Glutamatergic neuron (in vitro differentiated cells): ENCODE results near the gene GCDH. TPM values are rescaled to one million over a fixed set of nuclear protein-coding genes. Genes with fewer than 3 reads are reported as not detected.

Source experiments
- DNase-seq: peaks from one replicate; pipeline ENCODE4 v3.0.0; 2022
- H3K27ac Mint-ChIP-seq: one replicate; pipeline ENCODE4 v1.8.0; 2020; ENCODE audit warnings: mild to moderate bottlenecking, mixed read lengths, inconsistent platforms; ENCODE audit not compliant: unreplicated experiment
- H3K27me3 Mint-ChIP-seq: one replicate; pipeline ENCODE4 v1.8.0; 2020; ENCODE audit warnings: mild to moderate bottlenecking, moderate library complexity, mixed read lengths, inconsistent platforms; ENCODE audit not compliant: unreplicated experiment
- H3K36me3 Mint-ChIP-seq: one replicate; pipeline ENCODE4 v1.8.0; 2020; ENCODE audit warnings: mild to moderate bottlenecking, mixed read lengths, inconsistent platforms; ENCODE audit not compliant: unreplicated experiment
- H3K4me1 Mint-ChIP-seq: one replicate; pipeline ENCODE4 v1.8.0; 2020; ENCODE audit warnings: mild to moderate bottlenecking, low read depth, mixed read lengths, inconsistent platforms; ENCODE audit not compliant: unreplicated experiment
- H3K4me3 Mint-ChIP-seq: one replicate; pipeline ENCODE4 v1.8.0; 2020; ENCODE audit warnings: mild to moderate bottlenecking, mixed read lengths, inconsistent platforms; ENCODE audit not compliant: unreplicated experiment
- H3K9me3 Mint-ChIP-seq: one replicate; pipeline ENCODE4 v1.8.0; 2020; ENCODE audit warnings: mild to moderate bottlenecking, moderate library complexity, mixed read lengths, inconsistent platforms; ENCODE audit not compliant: unreplicated experiment
- total RNA-seq: library from RNA; stranded (reverse); fragmentation: NEBNext Ultra II Directional; extraction: Animal tissue kit (Norgen Biotek cat#: 25700); gene quantifications from one replicate; pipeline ENCODE4 v1.2.1, GENCODE V29; 2021; ENCODE audit not compliant: unreplicated experiment
- TF ChIP-seq, protein P1 (sequence below): fragments of 200-600 bp; sonication (generic); IDR thresholded peaks from one replicate; pipeline ENCODE4 v1.5.0; 2021; ENCODE audit not compliant: partially characterized antibody, unreplicated experiment

The GCDH gene
- total RNA-seq, 1 donor from 2014 or later: 34.2 TPM

DNA sequence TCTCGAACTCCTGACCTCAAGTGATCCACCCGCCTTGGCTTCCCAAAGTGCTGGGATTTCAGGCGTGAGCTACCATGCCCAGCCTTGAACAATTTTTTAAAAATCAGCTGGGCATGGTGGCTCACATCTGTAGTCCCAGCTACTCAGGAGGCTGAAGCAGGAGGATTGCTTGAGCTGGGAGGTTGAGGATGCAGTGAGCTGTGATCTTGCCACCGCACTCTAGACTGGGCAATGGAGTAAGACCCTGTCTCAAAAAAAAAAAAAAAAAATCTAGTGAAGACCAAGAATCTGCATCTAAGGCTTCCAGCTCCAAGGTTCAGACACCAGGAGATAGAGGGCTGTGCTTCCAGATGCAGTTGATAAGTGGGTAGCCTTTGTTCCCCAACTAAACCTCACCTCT, 26.8 kb upstream of the GCDH start:
- Mint-ChIP-seq H3K4me3 (no peak overlapping the region), H3K27me3 (peaks cover 11% of the 10 kb centered on the region), H3K4me1 (peaks cover 7% of the 10 kb centered on the region), H3K36me3 (no peaks in the 10 kb centered on the region), H3K27ac (no peak overlapping the region), H3K9me3 (peaks cover 8% of the 10 kb centered on the region)
- DNase-seq: no peak
- TF ChIP-seq, protein P1, sequence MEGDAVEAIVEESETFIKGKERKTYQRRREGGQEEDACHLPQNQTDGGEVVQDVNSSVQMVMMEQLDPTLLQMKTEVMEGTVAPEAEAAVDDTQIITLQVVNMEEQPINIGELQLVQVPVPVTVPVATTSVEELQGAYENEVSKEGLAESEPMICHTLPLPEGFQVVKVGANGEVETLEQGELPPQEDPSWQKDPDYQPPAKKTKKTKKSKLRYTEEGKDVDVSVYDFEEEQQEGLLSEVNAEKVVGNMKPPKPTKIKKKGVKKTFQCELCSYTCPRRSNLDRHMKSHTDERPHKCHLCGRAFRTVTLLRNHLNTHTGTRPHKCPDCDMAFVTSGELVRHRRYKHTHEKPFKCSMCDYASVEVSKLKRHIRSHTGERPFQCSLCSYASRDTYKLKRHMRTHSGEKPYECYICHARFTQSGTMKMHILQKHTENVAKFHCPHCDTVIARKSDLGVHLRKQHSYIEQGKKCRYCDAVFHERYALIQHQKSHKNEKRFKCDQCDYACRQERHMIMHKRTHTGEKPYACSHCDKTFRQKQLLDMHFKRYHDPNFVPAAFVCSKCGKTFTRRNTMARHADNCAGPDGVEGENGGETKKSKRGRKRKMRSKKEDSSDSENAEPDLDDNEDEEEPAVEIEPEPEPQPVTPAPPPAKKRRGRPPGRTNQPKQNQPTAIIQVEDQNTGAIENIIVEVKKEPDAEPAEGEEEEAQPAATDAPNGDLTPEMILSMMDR: no peak

DNA sequence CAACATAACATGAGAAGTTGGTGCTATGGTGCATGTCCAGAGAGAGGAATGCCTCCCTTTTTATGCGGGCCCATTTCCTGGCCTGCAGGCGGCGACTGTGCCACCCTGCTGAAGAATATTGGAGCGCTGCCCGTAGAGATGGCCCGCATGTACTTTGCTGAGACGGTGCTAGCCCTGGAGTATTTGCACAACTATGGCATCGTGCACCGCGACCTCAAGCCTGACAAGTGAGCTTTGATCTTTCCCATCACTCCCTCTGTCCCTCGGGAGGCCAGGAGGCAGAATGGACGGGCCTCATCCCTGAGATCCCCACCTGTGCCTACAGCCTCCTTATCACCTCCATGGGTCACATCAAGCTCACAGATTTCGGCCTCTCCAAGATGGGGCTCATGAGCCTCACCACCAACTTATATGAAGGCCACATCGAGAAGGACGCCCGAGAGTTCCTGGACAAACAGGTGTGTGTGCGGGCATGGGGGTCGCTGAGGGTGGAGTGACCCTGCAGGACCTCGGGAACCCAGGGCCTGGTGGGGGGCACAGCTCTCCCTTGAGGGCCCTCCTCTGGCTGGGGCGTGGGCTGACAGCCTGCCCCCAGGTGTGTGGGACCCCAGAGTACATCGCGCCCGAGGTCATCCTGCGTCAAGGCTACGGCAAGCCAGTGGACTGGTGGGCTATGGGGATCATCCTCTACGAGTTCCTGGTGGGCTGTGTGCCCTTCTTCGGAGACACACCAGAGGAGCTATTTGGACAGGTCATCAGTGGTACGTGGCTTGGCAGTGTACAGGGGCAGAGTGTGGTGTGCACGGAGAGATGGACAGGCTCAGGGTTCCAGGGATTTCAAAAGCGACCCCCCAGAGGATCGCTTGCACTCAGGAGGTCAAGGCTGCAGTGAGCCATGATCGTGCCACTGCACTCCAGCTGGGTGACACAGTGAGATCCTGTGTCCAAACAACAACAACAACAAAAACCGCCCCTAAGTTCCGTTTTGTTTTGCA, 25.9 kb upstream of the GCDH start:
- no peak overlapping the region for H3K4me3 Mint-ChIP-seq
- no peak for DNase-seq

DNA sequence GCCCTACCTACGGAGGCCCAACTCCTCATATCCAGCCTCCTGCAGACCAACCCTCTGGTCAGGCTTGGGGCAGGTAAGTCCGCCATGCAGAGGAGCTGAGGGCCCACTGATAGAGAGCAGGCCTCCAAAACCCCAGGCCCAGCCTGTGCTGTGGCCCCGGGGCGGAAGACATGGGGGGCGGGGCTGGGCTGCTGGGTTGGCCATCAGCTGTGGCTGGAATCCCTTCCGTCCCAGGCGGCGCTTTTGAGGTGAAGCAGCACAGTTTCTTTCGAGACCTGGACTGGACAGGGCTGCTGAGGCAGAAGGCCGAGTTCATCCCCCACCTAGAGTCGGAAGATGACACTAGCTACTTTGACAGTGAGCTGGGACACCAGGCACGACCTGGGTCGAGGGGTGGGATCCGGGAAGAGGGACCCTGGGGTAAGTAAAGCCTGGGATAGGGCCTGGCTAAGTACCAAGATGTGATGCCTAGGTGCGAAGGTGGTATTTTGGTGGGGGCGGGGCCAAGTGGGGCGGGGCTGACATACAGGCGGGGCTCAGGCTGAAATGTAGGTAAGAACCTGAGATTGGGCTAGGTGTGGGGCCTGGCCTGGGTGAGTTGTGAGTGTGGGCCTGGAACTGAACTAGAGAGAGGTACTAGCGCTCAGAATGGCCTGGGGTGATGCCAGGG, 25.1 kb upstream of the GCDH start:
- H3K27me3 Mint-ChIP-seq: peaks cover 7% of the 10 kb centered on the region
- TF ChIP-seq, protein P1: no peak
- H3K4me1 Mint-ChIP-seq: peaks cover 7% of the 10 kb centered on the region
- H3K4me3 Mint-ChIP-seq: no peak overlapping the region
- no peak for DNase-seq
- H3K36me3 Mint-ChIP-seq: no peaks in the 10 kb centered on the region
- peaks cover 7% of the 10 kb centered on the region for H3K9me3 Mint-ChIP-seq
- H3K27ac Mint-ChIP-seq: peak overlapping the region; percentile 52

More for the DNA sequence above, 25.9 kb upstream of the GCDH start:
- H3K9me3 Mint-ChIP-seq: peaks cover 7% of the 10 kb centered on the region
- no peaks in the 10 kb centered on the region for H3K36me3 Mint-ChIP-seq
- peaks cover 7% of the 10 kb centered on the region for H3K4me1 Mint-ChIP-seq
- peak overlapping the region; percentile 43 for H3K27ac Mint-ChIP-seq
- H3K27me3 Mint-ChIP-seq: peaks cover 9% of the 10 kb centered on the region
- TF ChIP-seq, protein P1: no peak

DNA sequence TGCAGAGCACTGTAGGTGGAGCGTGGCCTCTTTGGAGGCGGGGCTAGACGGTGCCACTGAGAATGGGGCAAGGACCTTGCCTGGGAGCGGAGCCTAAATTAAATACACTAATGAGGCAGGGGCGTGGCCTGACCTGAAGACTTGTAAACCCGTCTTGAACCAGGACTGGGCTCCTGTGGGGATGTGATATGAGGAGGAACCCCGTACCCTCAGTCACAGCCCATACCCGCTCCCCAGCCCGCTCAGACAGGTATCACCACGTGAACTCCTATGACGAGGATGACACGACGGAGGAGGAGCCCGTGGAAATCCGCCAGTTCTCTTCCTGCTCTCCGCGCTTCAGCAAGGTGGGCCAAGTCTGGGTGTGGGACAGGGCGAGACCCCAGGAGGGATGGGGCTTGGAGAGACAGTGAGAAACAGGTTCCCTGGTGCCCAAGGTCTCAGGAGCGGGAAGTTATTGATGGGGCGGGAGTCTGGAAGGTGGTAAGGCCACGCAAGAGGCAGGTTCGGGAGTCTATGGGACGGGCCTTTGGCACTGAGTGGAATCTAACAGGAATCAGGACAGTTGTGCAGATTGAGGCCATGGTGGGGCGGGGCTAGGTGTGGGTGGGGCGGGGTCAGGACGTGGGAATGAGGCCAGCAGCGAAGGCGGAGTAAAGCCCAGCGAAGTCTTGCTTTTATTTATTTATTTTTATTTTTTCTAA, 24.4 kb upstream of the GCDH start:
- H3K4me3 Mint-ChIP-seq: peak overlapping the region; percentile 25
- H3K9me3 Mint-ChIP-seq: peaks cover 9% of the 10 kb centered on the region
- peak overlapping the region; percentile 52 for H3K27ac Mint-ChIP-seq
- peaks cover 9% of the 10 kb centered on the region for H3K27me3 Mint-ChIP-seq
- peaks cover 7% of the 10 kb centered on the region for H3K4me1 Mint-ChIP-seq
- DNase-seq: no peak
- H3K36me3 Mint-ChIP-seq: no peaks in the 10 kb centered on the region
- TF ChIP-seq, protein P1: no peak
